IMR-90 (cell line): ENCODE measurements around the gene KRTAP19-6. TPM values are rescaled to one million over a fixed set of nuclear protein-coding genes. Genes with fewer than 3 reads are reported as not detected.

Experiments
- ATAC-seq: fragments of 200-7000 bp; cut with Tn5 transposase; 2 replicates; pipeline ENCODE4 v1.9.1; 2020; ENCODE audit warnings: low read depth, mild to moderate bottlenecking, moderate library complexity
- BruUV-seq: library from RNA; stranded (reverse); fragments of 400-500 nt; replicated peaks from 2 replicates; lab custom pipeline; 2021; lab: Mats Ljungman, UMichigan
- CTCF ChIA-PET: fragments of 300-600 bp; formaldehyde crosslinking; extraction: SDS; loops from one replicate; lab custom pipeline; 2021; ENCODE audit warnings: antibody characterized with exemption; lab: Yijun Ruan, JAX
- POLR2A ChIA-PET: fragments of 300-600 bp; sonication (Branson Sonifier 250); formaldehyde crosslinking; loops from one replicate; lab custom pipeline; 2022; ENCODE audit warnings: antibody characterized with exemption; ENCODE audit not compliant: unreplicated experiment; lab: Charles Lee
- DNase-seq: peaks from one replicate; pipeline ENCODE4 v3.0.0; 2013
- H2AFZ ChIP-seq: replicated peaks from 2 replicates; pipeline ENCODE3; 2013; ENCODE audit warnings: low read length, mild to moderate bottlenecking; ENCODE audit not compliant: poor library complexity
- H2AK5ac ChIP-seq: 2 replicates; pipeline ENCODE4 v1.6.1; 2013; ENCODE audit warnings: low read depth, low read length, inconsistent platforms
- H2AK9ac ChIP-seq: replicated peaks from 2 replicates; pipeline ENCODE3; 2013; ENCODE audit warnings: mild to moderate bottlenecking, low read depth, low read length, moderate library complexity; ENCODE audit not compliant: poor library complexity
- H2BK120ac ChIP-seq: 2 replicates; pipeline ENCODE4 v1.6.1; 2013; ENCODE audit warnings: low read depth, low read length, inconsistent platforms
- H2BK15ac ChIP-seq: 3 replicates; pipeline ENCODE4 v1.6.1; 2013; ENCODE audit warnings: low read depth, low read length, inconsistent platforms
- H2BK20ac ChIP-seq: 2 replicates; pipeline ENCODE4 v1.6.1; 2013; ENCODE audit warnings: low read depth, mild to moderate bottlenecking, inconsistent platforms, low read length, moderate library complexity
- H2BK5ac ChIP-seq: 2 replicates; pipeline ENCODE4 v1.6.1; 2013; ENCODE audit warnings: mild to moderate bottlenecking, low read depth, low read length, inconsistent platforms; ENCODE audit not compliant: poor library complexity, severe bottlenecking
- H3K14ac ChIP-seq: replicated peaks from 2 replicates; pipeline ENCODE4 v1.6.1; 2013; ENCODE audit warnings: low read depth, low read length, inconsistent platforms
- H3K18ac ChIP-seq: 2 replicates; pipeline ENCODE4 v1.6.1; 2013; ENCODE audit warnings: low read depth, low read length, control low read depth
- H3K23ac ChIP-seq: 2 replicates; pipeline ENCODE4 v1.6.1; 2013; ENCODE audit warnings: low read depth, low read length, inconsistent platforms
- H3K27ac ChIP-seq: 2 replicates; pipeline ENCODE4 v1.5.1; 2013; ENCODE audit warnings: mild to moderate bottlenecking, control low read depth, low read length; ENCODE audit not compliant: insufficient read depth
- H3K27me3 ChIP-seq: 2 replicates; pipeline ENCODE4 v1.6.1; 2013; ENCODE audit warnings: low read length; ENCODE audit not compliant: control insufficient read depth, insufficient read depth
- H3K36me3 ChIP-seq: 2 replicates; pipeline ENCODE4 v1.6.1; 2013; ENCODE audit warnings: low read length, mixed read lengths; ENCODE audit not compliant: control insufficient read depth, insufficient read depth
- H3K4ac ChIP-seq: 2 replicates; pipeline ENCODE4 v1.6.1; 2013; ENCODE audit warnings: low read depth, low read length, inconsistent platforms
- H3K4me1 ChIP-seq: 2 replicates; pipeline ENCODE4 v1.6.1; 2013; ENCODE audit warnings: low read length, mixed read lengths; ENCODE audit not compliant: control insufficient read depth, insufficient read depth
- H3K4me2 ChIP-seq: 2 replicates; pipeline ENCODE4 v1.6.1; 2013; ENCODE audit warnings: low read depth, mild to moderate bottlenecking, control low read depth, low read length, moderate library complexity
- H3K4me3 ChIP-seq: 2 replicates; pipeline ENCODE4 v1.5.1; 2013; ENCODE audit warnings: low read depth, mild to moderate bottlenecking, control low read depth, low read length, moderate library complexity; ENCODE audit not compliant: insufficient read depth
- H3K56ac ChIP-seq: 2 replicates; pipeline ENCODE4 v1.6.1; 2013; ENCODE audit warnings: low read length, inconsistent platforms; ENCODE audit not compliant: insufficient read depth; ENCODE audit errors: extremely low read depth
- H3K79me1 ChIP-seq, 2 experiments: 2 replicates each; pipeline ENCODE4 v1.6.1; 2013; ENCODE audit warnings: low read length in 2 of 2, inconsistent platforms in 1 of 2, low read depth in 1 of 2
- H3K9ac ChIP-seq: 2 replicates; pipeline ENCODE4 v1.6.1; 2013; ENCODE audit warnings: low read depth, low read length, control low read depth
- H3K9me1 ChIP-seq: 2 replicates; pipeline ENCODE4 v1.6.1; 2013; ENCODE audit warnings: low read length, inconsistent platforms; ENCODE audit not compliant: insufficient read depth
- H3K9me3 ChIP-seq: 2 replicates; pipeline ENCODE4 v1.6.1; 2013; ENCODE audit warnings: low read length; ENCODE audit not compliant: control insufficient read depth, insufficient read depth
- H4K20me1 ChIP-seq: 2 replicates; pipeline ENCODE4 v1.6.1; 2013; ENCODE audit warnings: low read length, inconsistent platforms; ENCODE audit not compliant: insufficient read depth
- H4K5ac ChIP-seq: 2 replicates; pipeline ENCODE4 v1.6.1; 2013; ENCODE audit warnings: mild to moderate bottlenecking, low read depth, low read length, control low read depth
- H4K8ac ChIP-seq, 2 experiments: 2 replicates each; pipeline ENCODE4 v1.6.1; 2013; ENCODE audit warnings: low read depth in 2 of 2, low read length in 2 of 2, control low read depth in 1 of 2, inconsistent platforms in 1 of 2
- H4K91ac ChIP-seq: 2 replicates; pipeline ENCODE4 v1.6.1; 2013; ENCODE audit warnings: low read depth, low read length, inconsistent platforms; ENCODE audit not compliant: insufficient read depth
- BHLHE40 ChIP-seq: fragments of 150-350 bp; IDR thresholded peaks from 2 replicates; pipeline ENCODE4 v1.6.1; 2016; ENCODE audit warnings: mild to moderate bottlenecking, low read depth, low read length
- CEBPB ChIP-seq: IDR thresholded peaks from 2 replicates; pipeline ENCODE4 v1.6.1; 2012; ENCODE audit warnings: low read depth, low read length, improper control_type of control experiment
- CHD1 ChIP-seq: IDR thresholded peaks from 2 replicates; pipeline ENCODE4 v1.6.1; 2012; ENCODE audit warnings: low read depth, low read length, improper control_type of control experiment
- CTCF ChIP-seq: conservative IDR thresholded peaks from 2 replicates; pipeline ENCODE4 v1.5.1; 2012; ENCODE audit warnings: mild to moderate bottlenecking, low read depth, low read length, improper control_type of control experiment
- ELK1 ChIP-seq: fragments of 150-350 bp; IDR thresholded peaks from 2 replicates; pipeline ENCODE4 v1.6.1; 2016; ENCODE audit warnings: low read depth, mild to moderate bottlenecking, low read length, moderate library complexity, borderline replicate concordance
- FOS ChIP-seq: fragments of 150-350 bp; IDR thresholded peaks from 2 replicates; pipeline ENCODE4 v1.6.1; 2016; ENCODE audit warnings: low read depth, low read length
- MAFK ChIP-seq: IDR thresholded peaks from 2 replicates; pipeline ENCODE4 v1.6.1; 2012; ENCODE audit warnings: low read depth, low read length, improper control_type of control experiment
- MAZ ChIP-seq: IDR thresholded peaks from 2 replicates; pipeline ENCODE4 v1.6.1; 2012; ENCODE audit warnings: low read depth, mild to moderate bottlenecking, low read length, improper control_type of control experiment, moderate library complexity, borderline replicate concordance
- MXI1 ChIP-seq: IDR thresholded peaks from 2 replicates; pipeline ENCODE4 v1.6.1; 2012; ENCODE audit warnings: low read depth, mild to moderate bottlenecking, low read length, moderate library complexity, borderline replicate concordance
- NFE2L2 ChIP-seq: fragments of 150-350 bp; IDR thresholded peaks from 2 replicates; pipeline ENCODE4 v1.6.1; 2016; ENCODE audit warnings: low read depth, mild to moderate bottlenecking, low read length
- POLR2A ChIP-seq: IDR thresholded peaks from 2 replicates; pipeline ENCODE4 v1.6.1; 2012; ENCODE audit warnings: mild to moderate bottlenecking, low read depth, low read length
- RAD21 ChIP-seq: IDR thresholded peaks from 2 replicates; pipeline ENCODE4 v1.6.1; 2012; ENCODE audit warnings: low read length, improper control_type of control experiment
- RCOR1 ChIP-seq: IDR thresholded peaks from 2 replicates; pipeline ENCODE4 v1.6.1; 2012; ENCODE audit warnings: mild to moderate bottlenecking, low read length, improper control_type of control experiment; ENCODE audit not compliant: insufficient replicate concordance
- RFX5 ChIP-seq: IDR thresholded peaks from 2 replicates; pipeline ENCODE4 v1.8.0; 2012; ENCODE audit warnings: low read depth, mild to moderate bottlenecking, low read length, moderate library complexity
- SMC3 ChIP-seq: fragments of 150-350 bp; IDR thresholded peaks from 2 replicates; pipeline ENCODE4 v1.6.1; 2016; ENCODE audit warnings: low read depth, mild to moderate bottlenecking, antibody characterized with exemption, low read length, moderate library complexity
- USF2 ChIP-seq: fragments of 150-350 bp; IDR thresholded peaks from 2 replicates; pipeline ENCODE4 v1.6.1; 2017; ENCODE audit warnings: mild to moderate bottlenecking, antibody characterized with exemption, low read length, low read depth
- WGBS, 2 experiments: methylation state at CpG; one replicate each; pipeline versions ENCODE4 v1.1.5 to v1.1.7; 2013; ENCODE audit warnings: missing lambda C conversion rate in 2 of 2; ENCODE audit not compliant: insufficient read length in 1 of 2; ENCODE audit errors: extremely low coverage in 2 of 2; 5-methylcytosine and 5-hydroxymethylcytosine counted together
- dilution Hi-C: fragments of 300-500 bp; cut with HindIII; formaldehyde crosslinking; loops from one replicate; pipeline ENCODE4 v1.14.3; 2018; ENCODE audit warnings: low sequenced_read_pairs; ENCODE audit not compliant: unreplicated experiment
- in situ Hi-C: fragments of 300-500 bp; cut with MboI; formaldehyde crosslinking; loops from 3 replicates; pipeline ENCODE4 v1.14.3; 2019; ENCODE audit warnings: low sequenced_read_pairs, inconsistent platforms, mixed read lengths
- intact Hi-C: fragments of 100-400 bp; cut with micrococcal nuclease; formaldehyde crosslinking; loops from 2 replicates; pipeline ENCODE4 v1.10.0; 2022
- polyA plus RNA-seq, 3 experiments: library from polyadenylated mRNA; depleted of rRNA; stranded (reverse); fragments of >200 nt; gene quantifications; 2 replicates each; pipeline ENCODE4 v1.2.3, GENCODE V29; 2012; ENCODE audit warnings: low replicate concordance in 1 of 3
- total RNA-seq: library from RNA; depleted of rRNA; stranded (reverse); fragments of >200 nt; gene quantifications from 2 replicates; pipeline ENCODE4 v1.2.3, GENCODE V29; 2012

Gene KRTAP19-6
- total and polyA plus RNA-seq, 2 of the 4 experiments (the other 2 are of a cell fraction) = not detected

- no peaks in the 10 kb centered on the region for H4K20me1 ChIP-seq
- no peak within 1 kb of the TSS for H2AK5ac ChIP-seq
- peaks cover 4% of the 10 kb centered on the region; the same call in 1 of the 2 replicates for H3K9me3 ChIP-seq
- H2AFZ ChIP-seq = no peak within 1 kb of the TSS
- intact Hi-C loops (no loop called here), dilution Hi-C loops (no loop called here), in situ Hi-C loops (no loop called here)
- CTCF ChIA-PET = no interaction called here
- H3K4me3 ChIP-seq = no peak within 1 kb of the TSS
- H3K9me1 ChIP-seq = no peaks in the 10 kb centered on the region
- H2AK9ac ChIP-seq = no peak within 1 kb of the TSS
- no peak for ATAC-seq
- no peak within 1 kb of the TSS for H2BK5ac ChIP-seq
- no peak within 1 kb of the TSS for H3K23ac ChIP-seq
- no peak within 1 kb of the TSS for H3K27ac ChIP-seq
- no peak within 1 kb of the TSS for H3K14ac ChIP-seq
- H3K36me3 ChIP-seq = no peaks in the 10 kb centered on the region
- POLR2A ChIA-PET = no interaction called here
- H3K4me2 ChIP-seq = no peak within 1 kb of the TSS
- no peak within 1 kb of the TSS for H3K9ac ChIP-seq
- no peaks in the 10 kb centered on the region for H3K27me3 ChIP-seq
- no CpG with 5 or more reads among the region's 2 CpGs for WGBS, 2 experiments
- H2BK20ac ChIP-seq = no peak within 1 kb of the TSS
- H3K18ac ChIP-seq = no peak within 1 kb of the TSS
- H2BK15ac ChIP-seq = no peak within 1 kb of the TSS
- H4K91ac ChIP-seq = no peak within 1 kb of the TSS
- TF ChIP-seq FOS (no peak), USF2 (no peak), MAFK (no peak), RFX5 (no peak), ELK1 (no peak), CHD1 (no peak), MAZ (no peak), BHLHE40 (no peak), NFE2L2 (no peak), MXI1 (no peak), RAD21 (no peak), POLR2A (no peak), RCOR1 (no peak), SMC3 (no peak), CEBPB (no peak), CTCF (no peak)
- no peaks in the 10 kb centered on the region for H3K4me1 ChIP-seq
- H4K8ac ChIP-seq = no peak within 1 kb of the TSS
- H3K4ac ChIP-seq = no peak within 1 kb of the TSS
- DNase-seq = no peak
- no peaks in the 10 kb centered on the region for H3K79me1 ChIP-seq
- no peak within 1 kb of the TSS for H4K5ac ChIP-seq
- H3K56ac ChIP-seq = no peak within 1 kb of the TSS
- no TSS peak for BruUV-seq
- no peak within 1 kb of the TSS for H2BK120ac ChIP-seq
Measured at GRCh38 chr21:30561264-30561895, 19.7 kb upstream of the KRTAP19-6 start, which contains the start of gene KRTAP19-7. Gene KRTAP19-7, minus strand, starts transcription at chr21:30561314. Its CDS starts 25 bp downstream, at chr21:30561289.
